ENCODE results near the gene ZC3H12D. TPM values are rescaled to one million over a fixed set of nuclear protein-coding genes. Genes with fewer than 3 reads are reported as not detected.

ZC3H12D gene
- total RNA-seq, 2 donors from 2014 or later = 4.3 to 4.9 TPM

- DNase-seq = no peak
Observed at GRCh38 chr6:149435919-149436586, 48.8 kb downstream of the ZC3H12D start.

GRCh38 chr6:149433881-149434280 is 50.9 kb downstream of the ZC3H12D start:
- TF ChIP-seq CTCF (IDR thresholded peaks at IDR 0.05) = no peak
- Histone ChIP-seq H3K9me3 (no peaks in the 10 kb centered on the region), H3K36me3 (no peaks in the 10 kb centered on the region), H3K9ac (ENCODE audit: low read depth in 2 of 2, low read length in 2 of 2) (no peak overlapping the region), H3K4me1 (no peaks in the 10 kb centered on the region), H3K4me3 (no peak overlapping the region), H3K27ac (no peak overlapping the region), H3K27me3 (no peaks in the 10 kb centered on the region)
- no peak for DNase-seq
- intact Hi-C loops (cut with DNase I) = loop anchor here (5.0 kb wide), 1 partner anchor 407 kb away; no protein-coding TSS in a partner anchor

More at GRCh38 chr6:149435919-149436586, 48.8 kb downstream of the ZC3H12D start:
- Histone ChIP-seq H3K9ac (ENCODE audit: low read depth in 2 of 2, low read length in 2 of 2) (no peak overlapping the region), H3K27ac (no peak overlapping the region), H3K27me3 (no peaks in the 10 kb centered on the region), H3K9me3 (no peaks in the 10 kb centered on the region), H3K4me3 (no peak overlapping the region), H3K36me3 (no peaks in the 10 kb centered on the region), H3K4me1 (no peaks in the 10 kb centered on the region)
- TF ChIP-seq CTCF (IDR thresholded peaks at IDR 0.05) = no peak
- intact Hi-C loops (cut with DNase I) = loop anchor here (5.0 kb wide), 1 partner anchor 81 kb away; no protein-coding TSS in a partner anchor

GRCh38 chr6:149433405-149433804 is 51.4 kb downstream of the ZC3H12D start:
- Histone ChIP-seq H3K9ac (ENCODE audit: low read depth in 2 of 2, low read length in 2 of 2) (no peak overlapping the region), H3K27ac (no peak overlapping the region), H3K4me3 (no peak overlapping the region), H3K36me3 (no peaks in the 10 kb centered on the region), H3K9me3 (no peaks in the 10 kb centered on the region), H3K4me1 (no peaks in the 10 kb centered on the region), H3K27me3 (no peaks in the 10 kb centered on the region)
- no peak for TF ChIP-seq CTCF (IDR thresholded peaks at IDR 0.05)
- no peak for DNase-seq
- intact Hi-C loops (cut with DNase I) = loop anchor here (5.0 kb wide), 1 partner anchor 406 kb away; no protein-coding TSS in a partner anchor

GRCh38 chr6:149431905-149432775 is 52.7 kb downstream of the ZC3H12D start:
- peak; percentile 94 for DNase-seq
- H3K9ac ChIP-seq (ENCODE audit: low read depth in 2 of 2, low read length in 2 of 2) = no peak overlapping the region
- peak; percentile 93 for TF ChIP-seq CTCF (IDR thresholded peaks at IDR 0.05)
- no peak overlapping the region for H3K27ac ChIP-seq
- no peak overlapping the region for H3K4me3 ChIP-seq
- no peaks in the 10 kb centered on the region for H3K4me1 ChIP-seq
- intact Hi-C loops (cut with DNase I) = loop anchor here (2.0 to 5.0 kb wide), 2 partner anchors 349 to 405 kb away; no protein-coding TSS in a partner anchor
- no peaks in the 10 kb centered on the region for H3K27me3 ChIP-seq
- no peaks in the 10 kb centered on the region for H3K36me3 ChIP-seq
- no peaks in the 10 kb centered on the region for H3K9me3 ChIP-seq
